Right lobe of liver (tissue), 6 donors: ENCODE measurements around the gene SLC25A14. TPM values are rescaled to one million over a fixed set of nuclear protein-coding genes. Genes with fewer than 3 reads are reported as not detected.

ENCODE experiments used
- ATAC-seq, 4 donors: fragments of 200-7000 bp; cut with Tn5 transposase; one replicate each; pipeline ENCODE4 v1.9.1; 2020; ENCODE audit warnings: mild to moderate bottlenecking in 4 of 4, moderate library complexity in 4 of 4
- DNase-seq, 3 donors: peaks; one replicate each; pipeline ENCODE4 v3.0.0-alpha.2; 2020
- H3K27ac ChIP-seq, 3 donors: fragments of 200-600 bp; one replicate each; pipeline ENCODE4 v1.8.0; 2022
- H3K27me3 ChIP-seq, 2 donors: fragments of 200-600 bp; one replicate each; pipeline ENCODE4 v1.8.0; 2022
- H3K36me3 ChIP-seq, 4 donors: fragments of 200-600 bp; sonication (generic) in 1 of 4; one replicate each; pipeline versions ENCODE4 v1.5.1 to v1.8.0; 2017 to 2022; ENCODE audit warnings: control low read depth in 1 of 4
- H3K4me1 ChIP-seq, 4 donors: fragments of 200-600 bp; sonication (generic) in 1 of 4; one replicate each; pipeline versions ENCODE4 v1.5.1 to v1.8.0; 2017 to 2022; ENCODE audit warnings: control low read depth in 1 of 4
- H3K4me3 ChIP-seq, 3 donors: fragments of 200-600 bp; one replicate each; pipeline ENCODE4 v1.8.0; 2022
- H3K9me3 ChIP-seq, 4 donors: fragments of 200-600 bp; sonication (generic) in 1 of 4; one replicate each; pipeline versions ENCODE4 v1.5.1 to v1.8.0; 2017 to 2022; ENCODE audit warnings: control low read depth in 1 of 4
- CTCF ChIP-seq, 4 donors: fragments of 200-600 bp in 3 of 4; fragments of 450-650 bp in 1 of 4; IDR thresholded peaks; one replicate each; pipeline versions ENCODE4 v1.5.1 to v1.8.0; 2016 to 2022; ENCODE audit warnings: antibody characterized with exemption in 4 of 4, mild to moderate bottlenecking in 2 of 4
- POLR2A ChIP-seq: fragments of 450-650 bp; IDR thresholded peaks from one replicate; pipeline ENCODE4 v1.6.1; 2017; ENCODE audit warnings: antibody characterized with exemption, mild to moderate bottlenecking
- WGBS: methylation state at CpG from one replicate; pipeline ENCODE4 v1.1.6; 2018; ENCODE audit warnings: low coverage, low lambda C conversion rate; ENCODE audit not compliant: insufficient coverage; ENCODE audit errors: missing lambda C conversion rate; 5-methylcytosine and 5-hydroxymethylcytosine counted together
- intact Hi-C, 2 donors: fragments of 100-400 bp; cut with DNase I; formaldehyde crosslinking; loops; one replicate each; pipeline versions ENCODE4 v1.11.2 to v1.14.1; 2022
- long read RNA-seq: library from polyadenylated mRNA; unstranded; transcript quantifications from one replicate; pipeline ENCODE4 v2.0.0, GENCODE V29; 2019
- total RNA-seq, 6 experiments: library from RNA; depleted of rRNA in 2 of 6; stranded (reverse); fragments of >200 nt in 2 of 6; fragmentation: NEBNext Ultra II Directional in 3 of 6; extraction: Animal tissue kit (Norgen Biotek cat#: 25700) in 3 of 6; gene quantifications; one replicate each; pipeline versions ENCODE4 v1.1.0 to v1.2.4, GENCODE V29; 2016 to 2023
- donor health status: DM: no; HTN: yes; CAD: no.
- donor health status: DM: no; HTN: no; CAD: no.
- donor health status: DM: no; HTN: no; CAD: no.
- donor health status: DM: no; HTN: yes; CAD: no.
- donor health status: DM: no; HTN: yes; CAD: no.

Gene SLC25A14
- 1 to 10 TPM; 3.1 to 9.9 (median 3.7) TPM for total RNA-seq
- long read RNA-seq, partial matches to known transcripts, result 0 of 2 reads
- long read RNA-seq, other reads (novel, unspliced or antisense), result 1 of 2 reads

- TF ChIP-seq POLR2A (peak; percentile 28), CTCF (IDR thresholded peaks at IDR 0.05) (no peak)
- ATAC-seq (peak; percentile 95 to 99 (median 98)), DNase-seq (peak; percentile 76 to 83 (median 78))
- Histone ChIP-seq H3K27ac (no peak within 1 kb of the TSS), H3K36me3 (no peaks in the 10 kb centered on the region), H3K27me3 (no peaks in the 10 kb centered on the region), H3K4me3 (peak within 1 kb of the TSS; percentile 52 to 62 (median 60)), H3K9me3 (no peaks in the 10 kb centered on the region), H3K4me1 (no peaks in the 10 kb centered on the region)
- intact Hi-C loops, result no loop called here
- WGBS, result 27% methylated on average over 38 of the region's 55 CpGs
Observed at GRCh38 chrX:130339408-130340222, at the start of gene SLC25A14. Gene SLC25A14 (plus strand): TSS chrX:130339919. CDS start chrX:130340279, 360 bp downstream.

- 35% methylated on average over 4 of the region's 5 CpGs for WGBS
- ATAC-seq (peak; percentile 84 to 90 (median 90)), DNase-seq (peak in 1 of 3 donors; percentile 48)
- peaks cover 0 to 7% of the 10 kb centered on the region in 2 donors for H3K27me3 ChIP-seq
- TF ChIP-seq POLR2A (no peak), CTCF (IDR thresholded peaks at IDR 0.05) (no peak)
- H3K27ac ChIP-seq, result no peak overlapping the region
- no peaks in the 10 kb centered on the region for H3K4me1 ChIP-seq
- H3K36me3 ChIP-seq, result no peaks in the 10 kb centered on the region
- intact Hi-C loops, result no loop called here
- H3K9me3 ChIP-seq, result no peaks in the 10 kb centered on the region
- H3K4me3 ChIP-seq, result no peak overlapping the region
Observed at GRCh38 chrX:130295519-130296296, 44.0 kb upstream of the SLC25A14 start.

- H3K36me3 ChIP-seq, result no peaks in the 10 kb centered on the region
- TF ChIP-seq CTCF (IDR thresholded peaks at IDR 0.05) (no peak), POLR2A (no peak)
- no peak overlapping the region for H3K27ac ChIP-seq
- ATAC-seq (peak in 3 of 4 donors; percentile 18 to 30 (median 28)), DNase-seq (no peak)
- H3K4me1 ChIP-seq, result no peaks in the 10 kb centered on the region
- no peaks in the 10 kb centered on the region for H3K9me3 ChIP-seq
- WGBS, result 80% methylated on average over 1 of the region's 3 CpGs
- peaks cover 0 to 7% of the 10 kb centered on the region in 2 donors for H3K27me3 ChIP-seq
- H3K4me3 ChIP-seq, result no peak overlapping the region
- intact Hi-C loops, result no loop called here
Observed at GRCh38 chrX:130296297-130296678, 43.4 kb upstream of the SLC25A14 start.

- TF ChIP-seq CTCF (IDR thresholded peaks at IDR 0.05) (no peak), POLR2A (no peak)
- no peak overlapping the region for H3K4me3 ChIP-seq
- H3K9me3 ChIP-seq, result no peaks in the 10 kb centered on the region
- intact Hi-C loops, result no loop called here
- H3K36me3 ChIP-seq, result no peaks in the 10 kb centered on the region
- 41% methylated on average over 2 of the region's 2 CpGs for WGBS
- peaks cover 0 to 4% of the 10 kb centered on the region in 2 donors for H3K27me3 ChIP-seq
- H3K27ac ChIP-seq, result no peak overlapping the region
- no peaks in the 10 kb centered on the region for H3K4me1 ChIP-seq
- ATAC-seq, result no peak
- DNase-seq, result no peak
Observed at GRCh38 chrX:130296743-130297142, 43.0 kb upstream of the SLC25A14 start.
